Small intestine (tissue), 7 donors: ENCODE data around the gene CACNA2D3. TPM values are rescaled to one million over a fixed set of nuclear protein-coding genes. Genes with fewer than 3 reads are reported as not detected.

Experiments used
- DNase-seq, 2 donors: peaks; one replicate each; pipeline versions ENCODE4 v3.0.0 to v3.0.0-alpha.2; 2013
- FAIRE-seq: peaks from 2 replicates; lab custom pipeline; 2012; peaks lifted over from hg19 to GRCh38; lab: Jason Lieb, UNC
- H3K27ac ChIP-seq, 3 donors: one replicate each; pipeline ENCODE4 v1.5.1; 2013; ENCODE audit warnings: low read length in 2 of 3, mild to moderate bottlenecking in 2 of 3, control low read depth in 1 of 3, inconsistent platforms in 1 of 3, low read depth in 1 of 3, moderate library complexity in 1 of 3
- H3K27me3 ChIP-seq, 3 donors: one replicate each; pipeline ENCODE4 v1.6.1; 2013; ENCODE audit warnings: low read length in 3 of 3, inconsistent platforms in 1 of 3; ENCODE audit not compliant: control insufficient read depth in 3 of 3, insufficient read depth in 3 of 3
- H3K36me3 ChIP-seq, 3 donors: one replicate each; pipeline ENCODE4 v1.6.1; 2013; ENCODE audit warnings: low read length in 3 of 3, inconsistent platforms in 1 of 3, low read depth in 1 of 3, mild to moderate bottlenecking in 1 of 3, moderate library complexity in 1 of 3; ENCODE audit not compliant: control insufficient read depth in 3 of 3, insufficient read depth in 2 of 3
- H3K4me1 ChIP-seq, 3 donors: one replicate each; pipeline ENCODE4 v1.6.1; 2013; ENCODE audit warnings: low read length in 2 of 3, inconsistent platforms in 1 of 3, low read depth in 1 of 3, mild to moderate bottlenecking in 1 of 3, moderate library complexity in 1 of 3; ENCODE audit not compliant: control insufficient read depth in 3 of 3, insufficient read depth in 2 of 3
- H3K4me3 ChIP-seq, 3 donors: one replicate each; pipeline ENCODE4 v1.5.1; 2013; ENCODE audit warnings: low read length in 3 of 3, control low read depth in 1 of 3, inconsistent platforms in 1 of 3, low read depth in 1 of 3, mild to moderate bottlenecking in 1 of 3, moderate library complexity in 1 of 3
- H3K9me3 ChIP-seq, 2 donors: one replicate each; pipeline ENCODE4 v1.6.1; 2013; ENCODE audit warnings: low read depth in 1 of 2, low read length in 1 of 2; ENCODE audit not compliant: control insufficient read depth in 2 of 2, insufficient read depth in 1 of 2
- WGBS, 3 donors: extraction: QIAGEN DNeasy Blood & Tissue Kit; methylation state at CpG; one replicate each; pipeline ENCODE4 v1.1.7; 2013; 5-methylcytosine and 5-hydroxymethylcytosine counted together
- polyA plus RNA-seq, 4 donors: library from polyadenylated mRNA; stranded (reverse) in 3 of 4; unstranded in 1 of 4; fragments of 200-250 nt in 3 of 4; fragments of 120-200 nt in 1 of 4; gene quantifications; one replicate each; pipeline versions ENCODE4 v1.2.1 to v1.2.3, GENCODE V29; 2013
- donor health status: healthy with polysubstance abuse.
- donor health status: control.
- donor health status: control.
- donor health status: Bipolar disorder and iron deficiency.
- donor health status: healthy.

Gene CACNA2D3
- polyA plus RNA-seq, 4 donors: 0.27 to 0.61 TPM; not detected in 2

GRCh38 chr3:54837964-54838363, 715.6 kb downstream of the CACNA2D3 start:
- H3K4me3 ChIP-seq: no peak overlapping the region
- no peak for DNase-seq

GRCh38 chr3:54841471-54841870, 719.1 kb downstream of the CACNA2D3 start:
- H3K4me3 ChIP-seq: no peak overlapping the region
- H3K9me3 ChIP-seq: no peaks in the 10 kb centered on the region
- H3K36me3 ChIP-seq: no peaks in the 10 kb centered on the region
- 26 to 63% (median 45%) methylated on average over 4 of the region's 4 CpGs for WGBS, 3 donors
- H3K27me3 ChIP-seq: no peaks in the 10 kb centered on the region
- peak; percentile 10 to 32 for DNase-seq
- FAIRE-seq: no peak
- no peak overlapping the region for H3K27ac ChIP-seq
- H3K4me1 ChIP-seq: peaks cover 0 to 5% (median 0%) of the 10 kb centered on the region in 3 donors

More at GRCh38 chr3:54837964-54838363, 715.6 kb downstream of the CACNA2D3 start:
- H3K9me3 ChIP-seq: no peaks in the 10 kb centered on the region
- H3K36me3 ChIP-seq: no peaks in the 10 kb centered on the region
- no peaks in the 10 kb centered on the region for H3K27me3 ChIP-seq
- no peak for FAIRE-seq
- no peak overlapping the region for H3K27ac ChIP-seq
- H3K4me1 ChIP-seq: peaks cover 0 to 5% (median 0%) of the 10 kb centered on the region in 3 donors
- 40 to 53% (median 48%) methylated on average over 2 of the region's 2 CpGs for WGBS, 3 donors

GRCh38 chr3:54843352-54843751, 721.0 kb downstream of the CACNA2D3 start:
- no peaks in the 10 kb centered on the region for H3K27me3 ChIP-seq
- no peak for FAIRE-seq
- no peak overlapping the region for H3K4me3 ChIP-seq
- no peak for DNase-seq
- no peaks in the 10 kb centered on the region for H3K9me3 ChIP-seq
- H3K4me1 ChIP-seq: peaks cover 0 to 5% (median 0%) of the 10 kb centered on the region in 3 donors
- H3K36me3 ChIP-seq: no peaks in the 10 kb centered on the region
- 53 to 64% (median 53%) methylated on average over 2 of the region's 2 CpGs for WGBS, 3 donors
- H3K27ac ChIP-seq: no peak overlapping the region

GRCh38 chr3:54844211-54844610, 721.9 kb downstream of the CACNA2D3 start:
- Histone ChIP-seq H3K27me3 (no peaks in the 10 kb centered on the region), H3K36me3 (no peaks in the 10 kb centered on the region), H3K27ac (no peak overlapping the region), H3K4me3 (no peak overlapping the region), H3K4me1 (peaks cover 0 to 5% (median 0%) of the 10 kb centered on the region in 3 donors), H3K9me3 (no peaks in the 10 kb centered on the region)
- FAIRE-seq: no peak
- WGBS, 3 donors: 78 to 83% (median 78%) methylated on average over 5 of the region's 5 CpGs
- no peak for DNase-seq

GRCh38 chr3:54845011-54845410, 722.7 kb downstream of the CACNA2D3 start:
- WGBS, 3 donors: 41 to 70% (median 42%) methylated on average over 4 of the region's 4 CpGs

GRCh38 chr3:54845551-54845950, 723.2 kb downstream of the CACNA2D3 start:
- peaks cover 0 to 5% (median 0%) of the 10 kb centered on the region in 3 donors for H3K4me1 ChIP-seq
- WGBS, 3 donors: 86 to 88% (median 87%) methylated on average over 5 of the region's 5 CpGs
- H3K36me3 ChIP-seq: no peaks in the 10 kb centered on the region
- no peak for DNase-seq
- H3K4me3 ChIP-seq: no peak overlapping the region
- no peaks in the 10 kb centered on the region for H3K9me3 ChIP-seq
- no peak overlapping the region for H3K27ac ChIP-seq
- H3K27me3 ChIP-seq: no peaks in the 10 kb centered on the region
- no peak for FAIRE-seq

More at GRCh38 chr3:54845011-54845410, 722.7 kb downstream of the CACNA2D3 start:
- Histone ChIP-seq H3K36me3 (no peaks in the 10 kb centered on the region), H3K27ac (no peak overlapping the region), H3K27me3 (no peaks in the 10 kb centered on the region), H3K4me3 (no peak overlapping the region), H3K4me1 (peaks cover 0 to 5% (median 0%) of the 10 kb centered on the region in 3 donors), H3K9me3 (no peaks in the 10 kb centered on the region)
- FAIRE-seq (no peak), DNase-seq (no peak)

- Histone ChIP-seq H3K9me3 (no peaks in the 10 kb centered on the region), H3K27ac (no peak overlapping the region), H3K27me3 (no peaks in the 10 kb centered on the region), H3K4me3 (no peak overlapping the region), H3K36me3 (no peaks in the 10 kb centered on the region), H3K4me1 (peaks cover 0 to 5% (median 0%) of the 10 kb centered on the region in 3 donors)
- no peak for FAIRE-seq
- DNase-seq: no peak
- WGBS, 3 donors: 45 to 53% (median 50%) methylated on average over 4 of the region's 4 CpGs
These were observed 723.8 kb downstream of the CACNA2D3 start for GRCh38 chr3:54846119-54846518.

GRCh38 chr3:54847361-54847760, 725.0 kb downstream of the CACNA2D3 start:
- 87 to 90% (median 89%) methylated on average over 4 of the region's 4 CpGs for WGBS, 3 donors

GRCh38 chr3:54849360-54849759, 727.0 kb downstream of the CACNA2D3 start:
- no peaks in the 10 kb centered on the region for H3K4me1 ChIP-seq
- H3K9me3 ChIP-seq: no peaks in the 10 kb centered on the region
- 70 to 91% (median 78%) methylated on average over 4 of the region's 4 CpGs for WGBS, 3 donors
- H3K27me3 ChIP-seq: no peaks in the 10 kb centered on the region
- no peak overlapping the region for H3K4me3 ChIP-seq
- no peak for DNase-seq
- no peaks in the 10 kb centered on the region for H3K36me3 ChIP-seq
- H3K27ac ChIP-seq: no peak overlapping the region
- no peak for FAIRE-seq

More at GRCh38 chr3:54847361-54847760, 725.0 kb downstream of the CACNA2D3 start:
- no peak overlapping the region for H3K4me3 ChIP-seq
- FAIRE-seq: no peak
- H3K4me1 ChIP-seq: no peaks in the 10 kb centered on the region
- H3K9me3 ChIP-seq: no peaks in the 10 kb centered on the region
- no peak overlapping the region for H3K27ac ChIP-seq
- no peaks in the 10 kb centered on the region for H3K36me3 ChIP-seq
- DNase-seq: no peak
- no peaks in the 10 kb centered on the region for H3K27me3 ChIP-seq
